Measurements from ENCODE around the gene VTI1A. TPM values are rescaled to one million over a fixed set of nuclear protein-coding genes. Genes with fewer than 3 reads are reported as not detected.

Gene VTI1A
- total and polyA plus RNA-seq, 4 donors = 5.5 to 26.9 (median 13.1) TPM

- H3K36me3 ChIP-seq (ENCODE audit: control insufficient read depth in 4 of 4, insufficient read depth in 3 of 4, low read depth in 1 of 4, low read length in 3 of 4) = no peaks in the 10 kb centered on the region
- H3K9ac ChIP-seq (ENCODE audit: low read depth in 1 of 2, low read length in 2 of 2) = no peak overlapping the region
- no peak overlapping the region for H3K4me3 ChIP-seq (ENCODE audit: low read depth in 1 of 3, low read length in 3 of 3)
- H3K9me3 ChIP-seq (ENCODE audit: control insufficient read depth in 4 of 4, low read length in 3 of 4) = peaks cover 0 to 2% (median under 1%) of the 10 kb centered on the region in 4 donors
- TF ChIP-seq RXRA (IDR thresholded peaks at IDR 0.05) (no peak), JUND (IDR thresholded peaks at IDR 0.05) (no peak), FOXA1 (IDR thresholded peaks at IDR 0.05) (no peak), SP1 (IDR thresholded peaks at IDR 0.05) (no peak), EGR1 (IDR thresholded peaks at IDR 0.05; ENCODE audit: low read depth in 2 of 2) (no peak), GABPA (IDR thresholded peaks at IDR 0.05 in 1 of 2, conservative IDR thresholded peaks at IDR 0.05 in 1 of 2) (no peak), HNF4G (IDR thresholded peaks at IDR 0.05) (no peak), TAF1 (conservative IDR thresholded peaks at IDR 0.05) (no peak), ATF3 (IDR thresholded peaks at IDR 0.05) (no peak), HNF4A (conservative IDR thresholded peaks at IDR 0.05) (no peak), RAD21 (IDR thresholded peaks at IDR 0.05) (no peak), CTCF (IDR thresholded peaks at IDR 0.05; ENCODE audit: low read depth, low read length, missing input control) (no peak), ZBTB33 (IDR thresholded peaks at IDR 0.05) (no peak), NR2F2 (IDR thresholded peaks at IDR 0.05) (no peak), MAX (IDR thresholded peaks at IDR 0.05) (no peak), FOXA2 (IDR thresholded peaks at IDR 0.05) (no peak), REST (IDR thresholded peaks at IDR 0.05) (no peak), YY1 (IDR thresholded peaks at IDR 0.05) (no peak)
- DNase-seq (ENCODE audit: low spot score) = no peak
- 96% methylated on average over 1 of the region's 1 CpG for WGBS
- H3K27ac ChIP-seq (ENCODE audit: low read depth in 1 of 2, low read length in 2 of 2) = no peak overlapping the region
- H3K4me1 ChIP-seq (ENCODE audit: control insufficient read depth in 4 of 4, insufficient read depth in 4 of 4, low read length in 3 of 4) = no peaks in the 10 kb centered on the region
- H3K27me3 ChIP-seq (ENCODE audit: control insufficient read depth in 4 of 4, insufficient read depth in 4 of 4, low read length in 3 of 4) = no peaks in the 10 kb centered on the region
Observed at GRCh38 chr10:112790030-112790429, 343.0 kb downstream of the VTI1A start.

Measured in liver (tissue), 9 donors.